Liver (tissue), 2 donors: ENCODE measurements around the gene PLCL1.

ENCODE experiments used
- GABPA ChIP-seq, 2 donors: IDR thresholded peaks in 1 of 2; conservative IDR thresholded peaks in 1 of 2; 2 replicates each; pipeline ENCODE4 v1.6.1; 2016; ENCODE audit warnings: antibody characterized with exemption in 2 of 2, mild to moderate bottlenecking in 1 of 2, moderate library complexity in 1 of 2
- SP1 ChIP-seq: IDR thresholded peaks from 2 replicates; pipeline ENCODE4 v1.6.1; 2018; ENCODE audit warnings: antibody characterized with exemption, mild to moderate bottlenecking
- donor health status: healthy.

DNA sequence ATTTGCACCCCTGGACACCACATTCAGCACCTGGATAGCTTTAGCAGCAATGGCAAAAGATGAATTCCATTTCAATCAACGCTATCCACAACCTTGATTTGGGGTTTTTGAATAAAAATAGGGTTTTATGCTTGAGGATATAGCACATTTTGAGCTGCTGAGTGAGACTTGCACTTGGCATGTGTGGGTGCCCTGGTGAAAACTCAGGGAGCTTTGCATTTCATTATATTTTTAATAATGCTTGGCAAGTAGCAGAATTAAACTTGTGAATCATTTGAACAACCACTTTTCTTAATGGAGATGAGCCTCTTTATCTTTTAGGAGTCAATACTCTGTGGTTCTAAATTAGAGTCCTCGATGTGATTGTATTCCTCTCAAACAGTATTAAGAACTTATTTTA is 252.4 kb downstream of the PLCL1 start:
- TF ChIP-seq GABPA (IDR thresholded peaks at IDR 0.05 in 1 of 2, conservative IDR thresholded peaks at IDR 0.05 in 1 of 2), result no peak
- no peak for TF ChIP-seq SP1
